SK-N-SH treated with all-trans-retinoic acid at 6 μM for 48 hours (cell line): ENCODE results near the gene DRP2.

Experiments
- ATAC-seq: fragments of 200-7000 bp; cut with Tn5 transposase; 3 replicates; pipeline ENCODE4 v1.9.1; 2020; ENCODE audit warnings: mild to moderate bottlenecking, moderate library complexity
- ARNTL ChIP-seq: fragments of 450-650 bp; formaldehyde crosslinking; IDR thresholded peaks from 2 replicates; pipeline ENCODE4 v1.5.0; 2020; ENCODE audit warnings: low read depth, mild to moderate bottlenecking, moderate library complexity, borderline replicate concordance
- BACH2 ChIP-seq: fragments of 250-450 bp; sonication (Bioruptor Pico); IDR thresholded peaks from 2 replicates; pipeline ENCODE4 v1.9.0; 2021; ENCODE audit warnings: mild to moderate bottlenecking, borderline replicate concordance
- CSDC2 ChIP-seq: fragments of 250-450 bp; sonication (Bioruptor Pico); IDR thresholded peaks from 2 replicates; pipeline ENCODE4 v1.5.0; 2020; ENCODE audit warnings: mild to moderate bottlenecking, moderate library complexity
- ISL1 ChIP-seq: fragments of 250-450 bp; sonication (Bioruptor Pico); IDR thresholded peaks from 2 replicates; pipeline ENCODE4 v2.1.2; 2022; ENCODE audit warnings: mild to moderate bottlenecking, moderate library complexity
- PPARA ChIP-seq: fragments of 250-450 bp; sonication (Bioruptor Pico); IDR thresholded peaks from 2 replicates; pipeline ENCODE4 v1.5.0; 2020; ENCODE audit warnings: mild to moderate bottlenecking, borderline replicate concordance
- RARB ChIP-seq: fragments of 250-450 bp; sonication (Bioruptor Pico); IDR thresholded peaks from 2 replicates; pipeline ENCODE4 v1.8.0; 2021; ENCODE audit warnings: mild to moderate bottlenecking, moderate library complexity
- SNAI2 ChIP-seq: fragments of 250-450 bp; sonication (Bioruptor Pico); IDR thresholded peaks from 2 replicates; pipeline ENCODE4 v1.5.0; 2020; ENCODE audit warnings: mild to moderate bottlenecking, moderate library complexity
- TCF4 ChIP-seq: fragments of 250-450 bp; sonication (Bioruptor Pico); IDR thresholded peaks from 2 replicates; pipeline ENCODE4 v1.8.0; 2021; ENCODE audit warnings: mild to moderate bottlenecking, moderate library complexity, borderline replicate concordance
- TOX ChIP-seq: fragments of 250-450 bp; sonication (Bioruptor Pico); IDR thresholded peaks from 2 replicates; pipeline ENCODE4 v1.8.0; 2021; ENCODE audit warnings: mild to moderate bottlenecking, moderate library complexity, borderline replicate concordance
- ZC3H10 ChIP-seq: fragments of 250-450 bp; sonication (Bioruptor Pico); IDR thresholded peaks from 2 replicates; pipeline ENCODE4 v1.5.1; 2021; ENCODE audit warnings: mild to moderate bottlenecking, moderate library complexity
- ZFP30 ChIP-seq: fragments of 450-650 bp; formaldehyde crosslinking; IDR thresholded peaks from 2 replicates; pipeline ENCODE4 v1.5.0; 2022; ENCODE audit warnings: mild to moderate bottlenecking, moderate library complexity
- ZNF565 ChIP-seq: fragments of 450-650 bp; formaldehyde crosslinking; conservative IDR thresholded peaks from 2 replicates; pipeline ENCODE4 v1.5.0; 2020; ENCODE audit warnings: low read depth, mild to moderate bottlenecking, moderate library complexity
- ZNF70 ChIP-seq: fragments of 450-650 bp; formaldehyde crosslinking; IDR thresholded peaks from 2 replicates; pipeline ENCODE4 v1.5.0; 2020; ENCODE audit warnings: mild to moderate bottlenecking, moderate library complexity
- ZNF8 ChIP-seq: fragments of 450-650 bp; formaldehyde crosslinking; IDR thresholded peaks from 2 replicates; pipeline ENCODE4 v1.5.0; 2020; ENCODE audit warnings: mild to moderate bottlenecking, moderate library complexity
- TF ChIP-seq, protein P1 (sequence below): fragments of 250-450 bp; sonication (Bioruptor Pico); IDR thresholded peaks from 2 replicates; pipeline ENCODE4 v1.5.0; 2020; ENCODE audit warnings: mild to moderate bottlenecking, moderate library complexity
- TF ChIP-seq, protein P2 (sequence below): fragments of 250-450 bp; sonication (Bioruptor Pico); IDR thresholded peaks from 2 replicates; pipeline ENCODE4 v1.8.0; 2020; ENCODE audit warnings: mild to moderate bottlenecking, moderate library complexity, borderline replicate concordance
- TF ChIP-seq, protein P3 (sequence below): fragments of 250-450 bp; sonication (Bioruptor Pico); IDR thresholded peaks from 2 replicates; pipeline ENCODE4 v1.5.1; 2021; ENCODE audit warnings: mild to moderate bottlenecking, moderate library complexity
- TF ChIP-seq, protein P4 (sequence below): fragments of 250-450 bp; sonication (Bioruptor Pico); IDR thresholded peaks from 2 replicates; pipeline ENCODE4 v1.8.0; 2021; ENCODE audit warnings: low read depth, mild to moderate bottlenecking, moderate library complexity, borderline replicate concordance

DRP2 gene

DNA sequence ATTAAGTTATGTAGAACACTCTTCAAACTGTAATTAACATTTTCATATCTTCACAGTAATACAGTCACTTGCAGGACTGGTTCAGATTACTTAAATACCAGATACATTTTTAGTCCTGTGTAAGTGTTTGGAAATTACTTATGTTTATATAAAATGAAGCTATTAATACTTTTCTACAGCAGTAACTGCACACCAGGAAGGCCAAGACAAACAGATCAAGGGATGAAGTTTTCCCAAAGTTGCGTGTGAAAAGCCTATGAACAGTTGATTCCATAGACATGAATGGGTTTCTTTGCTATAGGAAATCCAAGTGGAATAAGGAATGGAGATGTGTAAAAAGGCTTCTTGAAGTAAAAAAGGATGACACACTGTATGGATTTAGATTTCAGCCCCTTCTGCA, 28.9 kb upstream of the DRP2 start:
- no peak for TF ChIP-seq ZC3H10 (CRISPR knock-in tag)
- no peak for TF ChIP-seq PPARA (CRISPR knock-in tag)
- TF ChIP-seq, protein P1, sequence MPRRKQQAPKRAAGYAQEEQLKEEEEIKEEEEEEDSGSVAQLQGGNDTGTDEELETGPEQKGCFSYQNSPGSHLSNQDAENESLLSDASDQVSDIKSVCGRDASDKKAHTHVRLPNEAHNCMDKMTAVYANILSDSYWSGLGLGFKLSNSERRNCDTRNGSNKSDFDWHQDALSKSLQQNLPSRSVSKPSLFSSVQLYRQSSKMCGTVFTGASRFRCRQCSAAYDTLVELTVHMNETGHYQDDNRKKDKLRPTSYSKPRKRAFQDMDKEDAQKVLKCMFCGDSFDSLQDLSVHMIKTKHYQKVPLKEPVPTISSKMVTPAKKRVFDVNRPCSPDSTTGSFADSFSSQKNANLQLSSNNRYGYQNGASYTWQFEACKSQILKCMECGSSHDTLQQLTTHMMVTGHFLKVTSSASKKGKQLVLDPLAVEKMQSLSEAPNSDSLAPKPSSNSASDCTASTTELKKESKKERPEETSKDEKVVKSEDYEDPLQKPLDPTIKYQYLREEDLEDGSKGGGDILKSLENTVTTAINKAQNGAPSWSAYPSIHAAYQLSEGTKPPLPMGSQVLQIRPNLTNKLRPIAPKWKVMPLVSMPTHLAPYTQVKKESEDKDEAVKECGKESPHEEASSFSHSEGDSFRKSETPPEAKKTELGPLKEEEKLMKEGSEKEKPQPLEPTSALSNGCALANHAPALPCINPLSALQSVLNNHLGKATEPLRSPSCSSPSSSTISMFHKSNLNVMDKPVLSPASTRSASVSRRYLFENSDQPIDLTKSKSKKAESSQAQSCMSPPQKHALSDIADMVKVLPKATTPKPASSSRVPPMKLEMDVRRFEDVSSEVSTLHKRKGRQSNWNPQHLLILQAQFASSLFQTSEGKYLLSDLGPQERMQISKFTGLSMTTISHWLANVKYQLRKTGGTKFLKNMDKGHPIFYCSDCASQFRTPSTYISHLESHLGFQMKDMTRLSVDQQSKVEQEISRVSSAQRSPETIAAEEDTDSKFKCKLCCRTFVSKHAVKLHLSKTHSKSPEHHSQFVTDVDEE, result no peak
- no peak for TF ChIP-seq CSDC2 (CRISPR knock-in tag)
- TF ChIP-seq, protein P2, sequence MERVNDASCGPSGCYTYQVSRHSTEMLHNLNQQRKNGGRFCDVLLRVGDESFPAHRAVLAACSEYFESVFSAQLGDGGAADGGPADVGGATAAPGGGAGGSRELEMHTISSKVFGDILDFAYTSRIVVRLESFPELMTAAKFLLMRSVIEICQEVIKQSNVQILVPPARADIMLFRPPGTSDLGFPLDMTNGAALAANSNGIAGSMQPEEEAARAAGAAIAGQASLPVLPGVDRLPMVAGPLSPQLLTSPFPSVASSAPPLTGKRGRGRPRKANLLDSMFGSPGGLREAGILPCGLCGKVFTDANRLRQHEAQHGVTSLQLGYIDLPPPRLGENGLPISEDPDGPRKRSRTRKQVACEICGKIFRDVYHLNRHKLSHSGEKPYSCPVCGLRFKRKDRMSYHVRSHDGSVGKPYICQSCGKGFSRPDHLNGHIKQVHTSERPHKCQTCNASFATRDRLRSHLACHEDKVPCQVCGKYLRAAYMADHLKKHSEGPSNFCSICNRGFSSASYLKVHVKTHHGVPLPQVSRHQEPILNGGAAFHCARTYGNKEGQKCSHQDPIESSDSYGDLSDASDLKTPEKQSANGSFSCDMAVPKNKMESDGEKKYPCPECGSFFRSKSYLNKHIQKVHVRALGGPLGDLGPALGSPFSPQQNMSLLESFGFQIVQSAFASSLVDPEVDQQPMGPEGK, result no peak
- TF ChIP-seq TCF4, result no peak
- no peak for TF ChIP-seq ZNF8 (CRISPR knock-in tag)
- no peak for TF ChIP-seq ZNF70
- TF ChIP-seq, protein P3, sequence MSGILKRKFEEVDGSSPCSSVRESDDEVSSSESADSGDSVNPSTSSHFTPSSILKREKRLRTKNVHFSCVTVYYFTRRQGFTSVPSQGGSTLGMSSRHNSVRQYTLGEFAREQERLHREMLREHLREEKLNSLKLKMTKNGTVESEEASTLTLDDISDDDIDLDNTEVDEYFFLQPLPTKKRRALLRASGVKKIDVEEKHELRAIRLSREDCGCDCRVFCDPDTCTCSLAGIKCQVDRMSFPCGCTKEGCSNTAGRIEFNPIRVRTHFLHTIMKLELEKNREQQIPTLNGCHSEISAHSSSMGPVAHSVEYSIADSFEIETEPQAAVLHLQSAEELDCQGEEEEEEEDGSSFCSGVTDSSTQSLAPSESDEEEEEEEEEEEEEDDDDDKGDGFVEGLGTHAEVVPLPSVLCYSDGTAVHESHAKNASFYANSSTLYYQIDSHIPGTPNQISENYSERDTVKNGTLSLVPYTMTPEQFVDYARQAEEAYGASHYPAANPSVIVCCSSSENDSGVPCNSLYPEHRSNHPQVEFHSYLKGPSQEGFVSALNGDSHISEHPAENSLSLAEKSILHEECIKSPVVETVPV (CRISPR knock-in tag), result no peak
- no peak for TF ChIP-seq SNAI2 (CRISPR knock-in tag)
- no peak for TF ChIP-seq RARB (CRISPR knock-in tag)
- no peak for TF ChIP-seq BACH2 (CRISPR knock-in tag)
- no peak for TF ChIP-seq ZFP30
- TF ChIP-seq TOX (CRISPR knock-in tag), result no peak
- no peak for TF ChIP-seq ZNF565 (CRISPR knock-in tag)
- no peak for TF ChIP-seq ARNTL (CRISPR knock-in tag)
- TF ChIP-seq ISL1 (CRISPR knock-in tag), result no peak
- TF ChIP-seq, protein P4, sequence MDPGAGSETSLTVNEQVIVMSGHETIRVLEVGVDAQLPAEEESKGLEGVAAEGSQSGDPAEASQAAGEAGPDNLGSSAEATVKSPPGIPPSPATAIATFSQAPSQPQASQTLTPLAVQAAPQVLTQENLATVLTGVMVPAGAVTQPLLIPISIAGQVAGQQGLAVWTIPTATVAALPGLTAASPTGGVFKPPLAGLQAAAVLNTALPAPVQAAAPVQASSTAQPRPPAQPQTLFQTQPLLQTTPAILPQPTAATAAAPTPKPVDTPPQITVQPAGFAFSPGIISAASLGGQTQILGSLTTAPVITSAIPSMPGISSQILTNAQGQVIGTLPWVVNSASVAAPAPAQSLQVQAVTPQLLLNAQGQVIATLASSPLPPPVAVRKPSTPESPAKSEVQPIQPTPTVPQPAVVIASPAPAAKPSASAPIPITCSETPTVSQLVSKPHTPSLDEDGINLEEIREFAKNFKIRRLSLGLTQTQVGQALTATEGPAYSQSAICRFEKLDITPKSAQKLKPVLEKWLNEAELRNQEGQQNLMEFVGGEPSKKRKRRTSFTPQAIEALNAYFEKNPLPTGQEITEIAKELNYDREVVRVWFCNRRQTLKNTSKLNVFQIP (CRISPR knock-in tag), result no peak
- no peak for ATAC-seq

DNA sequence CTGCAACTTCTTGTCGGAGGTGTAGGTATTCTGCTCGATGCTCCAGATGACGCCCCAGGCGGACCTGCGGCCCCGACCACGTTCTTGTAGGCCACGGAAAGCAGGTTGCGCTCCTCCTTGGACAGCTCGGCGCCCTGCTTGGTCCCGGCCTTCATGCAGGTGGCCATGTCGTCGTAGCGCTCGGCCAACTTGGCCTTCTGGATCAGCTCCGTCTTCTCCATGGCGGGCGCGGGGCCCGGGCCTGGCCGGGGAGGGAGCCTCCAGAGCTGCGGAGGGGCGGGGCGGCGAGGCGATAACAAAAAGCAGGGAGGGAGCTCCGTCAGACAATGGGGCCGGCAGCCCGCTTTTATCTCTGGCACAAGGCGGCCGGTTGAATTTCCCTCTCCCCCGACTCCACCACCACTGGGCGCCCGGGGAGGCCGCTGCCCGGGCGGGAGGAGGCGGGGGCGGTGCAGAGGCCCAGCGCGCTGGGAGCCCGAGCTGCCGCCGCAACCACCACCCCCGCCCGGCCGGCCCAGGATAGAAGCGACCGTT, 28.3 kb upstream of the DRP2 start:
- no peak for ATAC-seq
- TF ChIP-seq, protein P3 (CRISPR knock-in tag), result no peak
- TF ChIP-seq, protein P1, result no peak
- TF ChIP-seq ZC3H10 (CRISPR knock-in tag), result no peak
- no peak for TF ChIP-seq ZFP30
- no peak for TF ChIP-seq ZNF70
- TF ChIP-seq TOX (CRISPR knock-in tag), result no peak
- no peak for TF ChIP-seq TCF4
- TF ChIP-seq, all 23 proteins: peak for 0
